GM03348 (cell line): ENCODE data around the gene DNAJB8.

Experiments used
- DNase-seq: peaks from one replicate; pipeline ENCODE4 v3.0.0; 2012; ENCODE audit warnings: low spot score

DNAJB8 gene

GRCh38 chr3:128464188-128464587, 2.5 kb downstream of the DNAJB8 start:
- DNase-seq, result no peak

DNA sequence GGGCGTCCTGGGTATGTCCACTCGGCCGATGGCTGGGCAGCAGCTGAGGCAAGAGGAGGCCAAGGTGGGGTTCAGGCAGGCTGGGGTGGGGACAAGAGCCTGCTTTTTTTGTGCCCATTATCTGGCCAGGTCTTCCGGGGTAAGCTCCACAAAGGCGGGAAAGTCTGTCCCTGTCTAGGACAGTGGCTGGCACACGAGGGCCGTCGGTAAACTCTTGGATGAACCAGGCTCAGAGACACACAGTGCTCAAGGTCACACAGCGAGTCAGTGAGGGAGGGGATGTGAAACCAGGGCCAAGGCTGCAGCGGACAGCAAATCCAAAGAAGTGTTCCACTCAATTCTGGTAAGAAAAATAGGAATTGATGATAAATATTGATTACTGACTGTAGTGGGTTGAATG, 2.9 kb downstream of the DNAJB8 start:
- no peak for DNase-seq

DNA sequence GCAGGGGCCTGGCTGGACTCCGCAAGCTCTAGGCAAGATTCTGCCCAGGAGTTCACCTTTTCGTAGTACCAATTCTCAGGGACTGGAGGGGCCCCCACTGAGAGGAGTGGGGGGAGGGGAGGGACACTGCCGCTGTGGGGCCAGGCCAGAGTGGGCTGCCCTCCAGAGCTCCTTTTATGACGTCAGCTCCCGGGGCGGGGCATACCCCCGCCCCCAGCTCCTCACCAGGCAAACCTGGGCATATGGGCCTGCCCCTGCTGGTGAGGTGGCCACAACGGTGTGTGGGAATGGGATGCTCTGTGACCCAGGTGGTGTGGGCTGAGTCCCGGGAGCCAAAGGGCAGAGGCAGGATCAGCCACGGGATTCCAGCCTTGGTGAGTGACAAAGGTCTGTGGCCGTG, 3.3 kb downstream of the DNAJB8 start:
- DNase-seq, result no peak

DNA sequence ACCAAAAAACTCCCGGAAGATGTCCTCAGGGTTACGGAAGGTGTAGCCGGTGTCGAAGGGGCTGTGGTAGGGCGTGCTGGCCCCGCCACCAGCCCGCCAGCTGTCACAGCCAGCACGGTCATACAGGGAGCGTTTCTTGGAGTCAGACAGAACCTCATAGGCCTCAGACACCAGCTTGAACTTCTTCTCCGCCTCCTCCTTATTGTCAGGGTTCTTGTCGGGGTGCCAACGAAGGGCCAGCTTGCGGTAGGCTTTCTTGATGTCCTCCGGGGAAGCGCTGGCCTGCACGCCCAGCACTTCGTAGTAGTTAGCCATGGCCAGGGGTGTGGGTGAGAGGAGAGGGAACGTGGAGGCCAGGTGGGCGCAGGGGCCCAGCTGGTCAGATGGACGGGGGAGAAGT, 3.8 kb downstream of the DNAJB8 start:
- DNase-seq, result no peak

GRCh38 chr3:128462341-128462910, 4.3 kb downstream of the DNAJB8 start:
- no peak for DNase-seq

- no peak for DNase-seq
Measured at GRCh38 chr3:128461731-128462130, 5.0 kb downstream of the DNAJB8 start.

DNA sequence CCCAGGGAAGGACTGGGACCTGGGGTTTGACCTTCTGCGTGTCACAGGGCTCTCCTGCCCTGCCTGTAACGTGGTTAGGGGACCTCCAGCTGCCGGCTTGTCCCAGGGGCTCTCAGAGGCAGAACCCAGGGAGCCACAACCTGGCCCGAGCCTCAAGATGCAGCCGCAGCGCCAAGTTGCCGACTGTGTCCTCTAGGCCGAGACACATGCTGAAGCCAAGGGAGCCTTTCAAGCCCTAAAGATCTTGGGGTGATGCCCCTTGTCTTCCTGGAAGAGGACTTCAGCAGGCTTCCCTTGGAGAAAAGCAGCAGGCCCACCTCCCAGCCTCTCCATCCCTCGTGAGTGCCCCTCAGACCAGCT, 7.2 kb downstream of the DNAJB8 start:
- no peak for DNase-seq

DNA sequence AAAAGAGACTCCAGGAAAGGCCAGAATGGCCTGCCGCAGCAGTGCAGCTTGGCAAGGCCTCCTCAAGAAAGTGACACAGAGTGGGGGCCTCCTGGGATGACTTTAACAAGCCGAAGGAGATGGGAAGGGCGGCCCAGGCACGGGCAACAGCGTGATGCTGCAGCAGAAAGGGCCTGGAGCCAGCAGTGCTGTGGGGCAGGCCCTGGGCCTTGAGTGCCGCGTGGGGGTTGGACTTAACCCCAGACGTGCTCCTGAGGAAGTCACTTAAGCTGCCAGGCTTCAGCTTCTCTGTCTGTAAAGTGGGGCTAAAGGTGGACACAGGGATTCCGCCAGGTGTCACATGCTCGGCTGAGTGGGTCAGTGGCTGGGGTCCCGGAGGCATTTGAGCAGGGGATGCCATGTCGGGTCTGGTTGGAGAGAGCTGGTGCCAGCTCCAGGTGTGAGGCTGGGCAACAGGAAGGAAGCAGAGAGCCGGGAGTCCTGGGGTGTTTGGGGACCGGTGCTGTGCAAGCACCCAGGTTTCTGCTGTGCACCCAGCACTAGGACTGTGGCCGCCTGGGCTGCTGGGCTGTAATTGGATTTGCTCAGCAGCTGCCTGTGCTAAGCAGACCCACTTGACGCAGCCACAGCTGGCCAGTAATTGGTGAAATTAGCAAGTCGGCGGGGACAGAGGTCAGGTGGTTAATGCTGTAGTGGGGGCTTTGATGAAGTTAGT, 7.8 kb downstream of the DNAJB8 start:
- no peak for DNase-seq

DNA sequence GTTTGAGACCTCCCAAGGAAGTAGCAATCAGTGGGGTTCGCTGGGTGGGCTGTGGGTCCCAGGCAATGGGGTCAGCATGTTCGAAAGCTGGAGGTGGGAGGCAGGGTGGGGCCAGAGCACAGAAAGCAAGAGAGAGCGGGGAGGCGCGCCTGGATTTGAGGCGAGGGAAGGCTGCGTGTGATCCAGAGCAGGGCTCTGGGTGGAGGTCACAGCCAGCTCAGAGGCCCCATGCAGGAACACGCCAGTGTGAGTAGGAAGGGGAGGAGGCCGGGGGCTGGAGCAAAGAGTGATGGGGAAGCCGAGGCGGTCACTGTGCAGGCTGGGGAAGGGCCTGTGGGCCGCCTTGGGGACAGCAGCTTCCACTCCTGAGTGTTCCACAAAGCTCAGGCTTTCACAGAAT, 8.8 kb downstream of the DNAJB8 start:
- no peak for DNase-seq

DNA sequence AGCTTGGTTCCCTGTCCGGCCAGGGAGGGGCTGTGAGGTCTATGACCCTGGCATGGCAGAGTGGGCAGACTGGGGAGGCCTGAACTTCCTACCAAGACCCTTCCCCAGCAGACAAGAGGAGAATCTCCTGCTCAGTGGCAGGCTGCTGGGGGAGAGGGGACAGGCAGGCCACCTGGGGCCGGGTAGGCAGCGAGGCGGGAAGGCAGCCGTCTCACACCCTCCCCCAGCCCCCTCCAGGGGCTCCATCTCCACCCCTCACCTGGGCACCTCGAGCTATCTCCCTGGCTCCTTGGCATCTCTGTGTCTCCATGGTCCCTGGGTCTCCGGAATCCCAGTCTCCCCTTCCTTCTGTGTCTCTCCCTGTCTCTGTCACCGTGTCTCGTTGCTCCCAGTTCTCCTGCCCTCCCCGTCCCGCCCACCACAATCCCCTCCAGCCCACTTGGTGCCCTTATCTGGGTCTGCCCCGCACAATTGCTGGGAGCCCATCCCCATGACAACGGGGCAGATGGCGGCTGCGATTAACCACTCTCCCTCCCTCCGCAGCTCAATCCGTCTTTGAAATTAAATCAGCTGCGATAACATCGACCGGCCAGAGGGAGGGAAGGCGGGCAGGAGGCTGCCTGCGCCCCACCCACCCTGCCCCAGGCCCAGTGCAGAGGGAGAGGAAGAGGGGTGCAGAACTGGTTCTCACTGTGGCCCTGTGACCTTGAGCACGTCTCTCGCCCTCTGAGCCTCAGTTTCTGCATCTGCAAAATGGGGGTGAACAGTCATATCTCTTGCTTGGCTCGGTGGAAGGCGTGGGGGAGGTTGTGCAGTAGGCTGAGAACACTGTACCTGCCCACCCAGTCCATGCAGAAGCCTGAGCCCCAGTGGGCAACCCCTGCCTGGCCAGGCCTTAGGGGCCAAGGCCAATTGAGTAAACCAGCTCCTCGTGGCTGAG, 9.6 kb downstream of the DNAJB8 start:
- no peak for DNase-seq

- DNase-seq, result no peak
Measured at GRCh38 chr3:128455786-128456748, 10.6 kb downstream of the DNAJB8 start.

- no peak for DNase-seq
Measured at GRCh38 chr3:128455116-128455515, 11.6 kb downstream of the DNAJB8 start.

GRCh38 chr3:128454310-128454618, 12.4 kb downstream of the DNAJB8 start:
- DNase-seq, result no peak

GRCh38 chr3:128453501-128454309, 13.0 kb downstream of the DNAJB8 start:
- no peak for DNase-seq

DNA sequence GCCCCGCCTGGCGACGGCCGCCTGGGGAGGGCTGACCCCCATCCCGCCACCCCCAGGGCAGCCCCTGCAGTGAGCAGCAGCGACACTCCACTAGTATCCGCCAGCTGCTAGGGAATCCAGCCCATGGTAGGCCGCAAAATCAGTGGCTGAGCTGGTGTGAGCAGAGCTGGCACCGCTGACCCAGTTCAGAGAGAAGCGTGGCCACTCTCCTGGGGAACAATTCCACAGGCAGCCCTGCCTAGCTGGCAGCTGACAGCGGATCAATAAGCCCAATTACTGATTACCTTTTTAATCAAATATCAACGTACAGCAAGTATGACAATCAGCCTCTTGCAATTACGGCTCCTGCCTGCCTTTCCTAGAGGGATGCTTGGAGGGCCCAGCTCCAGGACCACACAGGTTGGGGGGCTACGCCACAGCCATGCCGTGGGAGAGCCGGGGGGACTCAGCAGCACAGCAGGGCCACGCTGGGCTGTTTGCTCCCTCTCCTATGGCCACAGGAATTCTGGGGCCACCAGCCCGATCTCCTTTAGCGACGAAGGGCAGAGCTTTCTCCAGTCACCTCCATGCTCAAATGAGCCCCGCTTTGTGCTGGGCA, 13.9 kb downstream of the DNAJB8 start:
- no peak for DNase-seq

GRCh38 chr3:128452120-128452519, 14.6 kb downstream of the DNAJB8 start:
- no peak for DNase-seq

DNA sequence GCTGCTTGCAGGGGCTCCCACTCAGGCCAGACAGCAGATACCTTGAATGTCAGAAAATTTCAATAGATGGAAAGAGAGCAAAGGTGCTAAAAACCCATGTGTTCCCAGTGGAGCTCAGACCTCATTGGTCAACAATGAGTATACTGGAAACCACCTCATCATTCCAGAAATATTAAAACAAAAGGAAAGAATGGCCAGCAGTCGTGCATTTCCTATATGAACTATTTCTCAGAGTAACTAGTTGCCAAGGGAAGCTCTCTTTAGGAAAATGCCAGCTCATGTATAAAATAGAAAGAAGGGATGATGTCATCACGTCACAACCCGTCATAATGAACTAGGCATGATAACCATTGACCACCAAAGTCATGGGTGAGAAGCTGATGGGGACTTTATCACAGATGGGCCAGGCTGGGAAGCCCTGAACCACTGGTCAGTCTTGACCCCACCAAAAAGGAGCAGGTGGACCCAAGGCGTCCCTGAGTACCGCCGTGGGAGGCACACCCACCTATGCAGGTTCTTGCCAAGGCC, 17.5 kb downstream of the DNAJB8 start:
- no peak for DNase-seq

DNA sequence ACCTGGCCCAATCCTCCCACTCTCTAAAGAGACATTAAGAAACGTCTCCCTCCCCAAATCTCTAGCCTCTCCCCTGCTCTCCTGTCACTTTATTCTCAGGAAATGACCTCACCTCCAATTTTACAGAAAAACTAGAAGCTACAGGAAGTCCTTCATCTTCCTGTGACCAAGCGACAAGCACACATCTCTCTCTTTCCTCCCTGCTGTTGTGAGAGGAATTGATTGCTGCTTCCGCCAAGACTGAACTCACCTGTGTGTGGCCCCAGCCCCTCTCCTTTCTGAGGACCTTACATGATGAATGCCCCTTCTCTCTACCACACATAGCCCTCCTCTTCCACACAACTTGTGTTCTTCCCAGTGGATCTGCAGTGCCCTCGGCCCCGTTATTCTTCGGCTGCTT, 18.2 kb downstream of the DNAJB8 start:
- no peak for DNase-seq

DNA sequence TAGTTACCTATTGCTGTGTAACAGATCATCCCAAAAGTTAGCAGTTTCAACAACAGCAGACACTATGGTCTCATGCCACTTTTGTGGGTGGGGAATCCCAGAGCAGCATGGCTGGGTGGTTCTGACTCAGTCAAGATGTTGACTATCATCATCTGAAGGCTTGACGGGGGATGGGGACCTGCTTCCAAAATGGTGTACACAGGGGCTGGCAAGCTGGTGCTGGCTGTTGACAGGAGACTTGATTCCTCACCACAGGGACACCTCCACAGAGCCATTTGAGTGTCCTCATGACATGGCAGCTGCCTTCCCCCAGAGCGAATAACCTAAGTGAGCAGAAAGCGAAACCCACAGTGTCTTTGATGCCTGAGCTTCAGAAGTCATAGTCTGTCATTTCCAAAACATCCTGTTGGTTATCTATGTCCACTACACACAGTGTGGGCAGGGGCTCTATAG, 19.1 kb downstream of the DNAJB8 start:
- no peak for DNase-seq

GRCh38 chr3:128446821-128447220, 19.9 kb downstream of the DNAJB8 start:
- DNase-seq, result no peak

DNA sequence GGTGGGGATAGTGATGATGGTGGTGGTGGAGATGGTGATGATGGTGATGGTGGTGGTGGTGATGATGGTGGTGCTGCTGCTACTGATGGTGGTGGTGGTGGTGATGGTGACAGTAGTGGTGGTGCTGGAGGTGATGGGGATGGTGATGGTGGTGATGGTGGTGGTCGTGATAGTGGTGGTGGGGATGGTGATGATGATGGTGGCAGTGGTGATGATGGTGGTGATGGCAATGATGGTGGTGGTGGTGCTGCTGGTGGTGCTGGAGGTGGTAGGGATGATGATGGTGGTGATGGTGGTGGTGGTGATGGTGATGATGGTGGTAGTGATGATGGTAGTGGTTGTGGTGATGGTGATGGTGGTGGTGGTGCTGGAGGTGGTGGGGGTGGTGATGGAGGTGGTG, 21.3 kb downstream of the DNAJB8 start:
- DNase-seq, result no peak
